GM19468 (cell line): ENCODE measurements around the gene CHCHD1.
"Not testable (repeated sequence)": the region's sequence is repeated elsewhere in the genome, so short reads cannot be mapped to it uniquely, and the experiment has no call there.

Source experiments
- ATAC-seq: cut with Tn5 transposase; IDR thresholded peaks from one replicate; pipeline ENCODE4 v1.9.1; 2021; ENCODE audit warnings: mild to moderate bottlenecking, moderate library complexity, moderate number of reproducible peaks; ENCODE audit not compliant: unreplicated experiment; ENCODE audit errors: extremely low read depth

CHCHD1 gene

GRCh38 chr10:73790886-73791625, 9.2 kb downstream of the CHCHD1 start:
- ATAC-seq = no peak

GRCh38 chr10:73791871-73792400, 10.1 kb downstream of the CHCHD1 start:
- no peak for ATAC-seq

GRCh38 chr10:73793456-73793855, 11.6 kb downstream of the CHCHD1 start:
- ATAC-seq = no peak

- not testable (repeated sequence) for ATAC-seq
These were observed 13.6 kb downstream of the CHCHD1 start for GRCh38 chr10:73795491-73795890.

GRCh38 chr10:73796035-73796434, 14.2 kb downstream of the CHCHD1 start:
- not testable (repeated sequence) for ATAC-seq

GRCh38 chr10:73796766-73797165, 14.9 kb downstream of the CHCHD1 start:
- no peak for ATAC-seq

GRCh38 chr10:73797324-73798025, 15.6 kb downstream of the CHCHD1 start:
- no peak for ATAC-seq

GRCh38 chr10:73798087-73798486, 16.2 kb downstream of the CHCHD1 start:
- ATAC-seq = no peak

GRCh38 chr10:73798927-73799560, 17.2 kb downstream of the CHCHD1 start:
- no peak for ATAC-seq

- ATAC-seq = no peak
These were observed 18.2 kb downstream of the CHCHD1 start for GRCh38 chr10:73799899-73800559.

- no peak for ATAC-seq
These were observed 18.9 kb downstream of the CHCHD1 start for GRCh38 chr10:73800560-73801252.

- no peak for ATAC-seq
These were observed 19.4 kb downstream of the CHCHD1 start for GRCh38 chr10:73801253-73801590.

GRCh38 chr10:73802276-73802991, 20.6 kb downstream of the CHCHD1 start:
- ATAC-seq = no peak

GRCh38 chr10:73803680-73804286, 21.9 kb downstream of the CHCHD1 start:
- ATAC-seq = no peak

- ATAC-seq = no peak
These were observed 24.5 kb downstream of the CHCHD1 start for GRCh38 chr10:73806176-73806950.

GRCh38 chr10:73807471-73807870, 25.6 kb downstream of the CHCHD1 start:
- no peak for ATAC-seq

GRCh38 chr10:73808021-73808815, 26.4 kb downstream of the CHCHD1 start:
- no peak for ATAC-seq
